ENCODE results near the gene DDX39B.

GRCh38 chr6:31579546-31580437, 38.0 kb upstream of the DDX39B start:
- TF ChIP-seq, protein P1, sequence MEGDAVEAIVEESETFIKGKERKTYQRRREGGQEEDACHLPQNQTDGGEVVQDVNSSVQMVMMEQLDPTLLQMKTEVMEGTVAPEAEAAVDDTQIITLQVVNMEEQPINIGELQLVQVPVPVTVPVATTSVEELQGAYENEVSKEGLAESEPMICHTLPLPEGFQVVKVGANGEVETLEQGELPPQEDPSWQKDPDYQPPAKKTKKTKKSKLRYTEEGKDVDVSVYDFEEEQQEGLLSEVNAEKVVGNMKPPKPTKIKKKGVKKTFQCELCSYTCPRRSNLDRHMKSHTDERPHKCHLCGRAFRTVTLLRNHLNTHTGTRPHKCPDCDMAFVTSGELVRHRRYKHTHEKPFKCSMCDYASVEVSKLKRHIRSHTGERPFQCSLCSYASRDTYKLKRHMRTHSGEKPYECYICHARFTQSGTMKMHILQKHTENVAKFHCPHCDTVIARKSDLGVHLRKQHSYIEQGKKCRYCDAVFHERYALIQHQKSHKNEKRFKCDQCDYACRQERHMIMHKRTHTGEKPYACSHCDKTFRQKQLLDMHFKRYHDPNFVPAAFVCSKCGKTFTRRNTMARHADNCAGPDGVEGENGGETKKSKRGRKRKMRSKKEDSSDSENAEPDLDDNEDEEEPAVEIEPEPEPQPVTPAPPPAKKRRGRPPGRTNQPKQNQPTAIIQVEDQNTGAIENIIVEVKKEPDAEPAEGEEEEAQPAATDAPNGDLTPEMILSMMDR (tag by site-specific recombination; IDR thresholded peaks at IDR 0.05) = no peak
- TF ChIP-seq MEIS1 (CRISPR knock-in tag; IDR thresholded peaks at IDR 0.05; ENCODE audit: borderline replicate concordance) = no peak
- TF ChIP-seq ZNF202 (tag by site-specific recombination; IDR thresholded peaks at IDR 0.05; ENCODE audit: borderline replicate concordance) = no peak
- no peak for TF ChIP-seq ZNF791 (tag by site-specific recombination; IDR thresholded peaks at IDR 0.05)
- TF ChIP-seq ATF2 (tag by site-specific recombination; IDR thresholded peaks at IDR 0.05; ENCODE audit: low read depth) = no peak
